Right cardiac atrium (tissue), 5 donors: ENCODE results near the gene PITPNM3. TPM values are rescaled to one million over a fixed set of nuclear protein-coding genes. Genes with fewer than 3 reads are reported as not detected.

Experiments used
- ATAC-seq, 2 donors: fragments of 200-7000 bp; cut with Tn5 transposase; one replicate each; pipeline versions ENCODE4 v1.8.0 to v1.9.1; 2020; ENCODE audit warnings: moderate library complexity in 2 of 2, mild to moderate bottlenecking in 1 of 2
- DNase-seq, 3 donors: peaks; one replicate each; pipeline ENCODE4 v3.0.0-alpha.2; 2020
- H3K27ac ChIP-seq: one replicate; pipeline ENCODE4 v1.5.1; 2013; ENCODE audit warnings: mild to moderate bottlenecking, low read length, control low read depth, moderate library complexity
- H3K27me3 ChIP-seq: one replicate; pipeline ENCODE4 v1.6.1; 2013; ENCODE audit not compliant: control insufficient read depth, insufficient read depth
- H3K4me1 ChIP-seq: one replicate; pipeline ENCODE4 v1.6.1; 2013; ENCODE audit warnings: low read length; ENCODE audit not compliant: control insufficient read depth, insufficient read depth
- H3K4me3 ChIP-seq: one replicate; pipeline ENCODE4 v1.5.1; 2013; ENCODE audit warnings: low read length, control low read depth
- H3K9me3 ChIP-seq: one replicate; pipeline ENCODE4 v1.6.1; 2013; ENCODE audit warnings: low read length; ENCODE audit not compliant: control insufficient read depth
- WGBS: extraction: QIAGEN DNeasy Blood & Tissue Kit; methylation state at CpG from one replicate; pipeline ENCODE4 v1.1.7; 2013; 5-methylcytosine and 5-hydroxymethylcytosine counted together
- intact Hi-C, 4 donors: fragments of 100-400 bp; cut with DNase I; formaldehyde crosslinking; loops; one replicate each; pipeline versions ENCODE4 v1.11.0 to v1.14.0; 2022 to 2023
- polyA plus RNA-seq: library from polyadenylated mRNA; stranded (reverse); fragments of 200-250 nt; gene quantifications from one replicate; pipeline ENCODE4 v1.2.3, GENCODE V29; 2013
- total RNA-seq, 4 donors: library from RNA; stranded (reverse); fragmentation: NEBNext Ultra II Directional; extraction: Animal tissue kit (Norgen Biotek cat#: 25700); gene quantifications; one replicate each; pipeline ENCODE4 v1.2.1, GENCODE V29; 2021
- donor health status: healthy with polysubstance abuse.
- donor health status: DM: no; HTN: yes; CAD: no.
- donor health status: DM: no; HTN: no; CAD: no.
- donor health status: DM: no; HTN: yes; CAD: no; lungs with severe emphysema.
- donor health status: DM: yes; HTN: yes; CAD: no.

The PITPNM3 gene
- total and polyA plus RNA-seq, 5 donors: 0.95 to 3.4 (median 2.4) TPM

GRCh38 chr17:6415616-6416015 is 140.7 kb downstream of the PITPNM3 start:
- DNase-seq: no peak
- H3K27ac ChIP-seq: no peak overlapping the region
- ATAC-seq: no peak
- intact Hi-C loops: loop anchor here in 1 of 4 donors (5.0 to 10.0 kb wide), 2 partner anchors 351 to 818 kb away; no protein-coding TSS in a partner anchor
- no peaks in the 10 kb centered on the region for H3K9me3 ChIP-seq
- 74% methylated on average over 8 of the region's 8 CpGs for WGBS
- H3K4me3 ChIP-seq: no peak overlapping the region
- H3K27me3 ChIP-seq: no peaks in the 10 kb centered on the region
- H3K4me1 ChIP-seq: no peaks in the 10 kb centered on the region

GRCh38 chr17:6413065-6413464 is 143.3 kb downstream of the PITPNM3 start:
- Histone ChIP-seq H3K27me3 (no peaks in the 10 kb centered on the region), H3K9me3 (no peaks in the 10 kb centered on the region), H3K4me3 (no peak overlapping the region), H3K27ac (no peak overlapping the region), H3K4me1 (no peaks in the 10 kb centered on the region)
- ATAC-seq: no peak
- no peak for DNase-seq
- intact Hi-C loops: loop anchor here in 1 of 4 donors (10.0 kb wide), 1 partner anchor 348 kb away; no protein-coding TSS in a partner anchor
- 86% methylated on average over 1 of the region's 1 CpG for WGBS

- ATAC-seq: no peak
- no peaks in the 10 kb centered on the region for H3K4me1 ChIP-seq
- 69% methylated on average over 10 of the region's 10 CpGs for WGBS
- H3K4me3 ChIP-seq: no peak overlapping the region
- H3K27ac ChIP-seq: no peak overlapping the region
- intact Hi-C loops: no loop called here
- no peak for DNase-seq
- H3K9me3 ChIP-seq: no peaks in the 10 kb centered on the region
- no peaks in the 10 kb centered on the region for H3K27me3 ChIP-seq
These were observed 147.6 kb downstream of the PITPNM3 start for GRCh38 chr17:6408735-6409134.

GRCh38 chr17:6408276-6408675 is 148.1 kb downstream of the PITPNM3 start:
- no peaks in the 10 kb centered on the region for H3K27me3 ChIP-seq
- H3K9me3 ChIP-seq: no peaks in the 10 kb centered on the region
- WGBS: 74% methylated on average over 6 of the region's 6 CpGs
- H3K4me1 ChIP-seq: no peaks in the 10 kb centered on the region
- no peak overlapping the region for H3K4me3 ChIP-seq
- no peak for DNase-seq
- ATAC-seq: no peak
- intact Hi-C loops: no loop called here
- H3K27ac ChIP-seq: no peak overlapping the region

- intact Hi-C loops: no loop called here
- Histone ChIP-seq H3K4me1 (no peaks in the 10 kb centered on the region), H3K27me3 (no peaks in the 10 kb centered on the region), H3K4me3 (no peak overlapping the region), H3K9me3 (no peaks in the 10 kb centered on the region), H3K27ac (no peak overlapping the region)
- 82% methylated on average over 6 of the region's 6 CpGs for WGBS
- DNase-seq (no peak), ATAC-seq (no peak)
These were observed 154.1 kb downstream of the PITPNM3 start for GRCh38 chr17:6402258-6402657.

Other genes starting within 250 kb of the PITPNM3 start
- not detected for gene AIPL1, start 121.4 kb downstream of the PITPNM3 start, total RNA-seq
- not detected for gene AIPL1, start 121.4 kb downstream of the PITPNM3 start, polyA plus RNA-seq
- under 1 TPM in 3 of 4 donors, not detected in 1; 0.38 to 0.54 (median 0.49) TPM for gene PIMREG, start 112.1 kb downstream of the PITPNM3 start, total RNA-seq
- 0.18 TPM for gene PIMREG, start 112.1 kb downstream of the PITPNM3 start, polyA plus RNA-seq
- 1 to 10 TPM; 5.8 to 9.0 (median 6.6) TPM for gene KIAA0753, start 84.2 kb upstream of the PITPNM3 start, total RNA-seq
- gene KIAA0753, start 84.2 kb upstream of the PITPNM3 start, polyA plus RNA-seq: 2.9 TPM
- 10 to 100 TPM; 40.3 to 52.6 (median 47.1) TPM for gene TXNDC17, start 84.5 kb upstream of the PITPNM3 start, total RNA-seq
- gene TXNDC17, start 84.5 kb upstream of the PITPNM3 start, polyA plus RNA-seq: 129 TPM
- gene MED31, start 95.0 kb upstream of the PITPNM3 start, total RNA-seq: 10 to 100 TPM; 14.0 to 20.4 (median 15.7) TPM
- gene MED31, start 95.0 kb upstream of the PITPNM3 start, polyA plus RNA-seq: 24.1 TPM
- under 1 TPM; 0.47 to 0.91 (median 0.63) TPM for gene C17orf100, start 95.2 kb upstream of the PITPNM3 start, total RNA-seq
- 1.0 TPM for gene C17orf100, start 95.2 kb upstream of the PITPNM3 start, polyA plus RNA-seq
- gene SLC13A5, start 156.8 kb upstream of the PITPNM3 start, total RNA-seq: not detected
- not detected for gene SLC13A5, start 156.8 kb upstream of the PITPNM3 start, polyA plus RNA-seq
- 10 to 100 TPM; 22.5 to 43.9 (median 31.3) TPM for gene XAF1, start 199.5 kb upstream of the PITPNM3 start, total RNA-seq
- gene XAF1, start 199.5 kb upstream of the PITPNM3 start, polyA plus RNA-seq: 31.1 TPM
- gene FBXO39, start 219.7 kb upstream of the PITPNM3 start, total RNA-seq: under 1 TPM in 1 of 4 donors, not detected in 3; 0.20 TPM
- 0.16 TPM for gene FBXO39, start 219.7 kb upstream of the PITPNM3 start, polyA plus RNA-seq